Smooth muscle cell (in vitro differentiated cells): Measurements from ENCODE around the gene PTGDS. TPM values are rescaled to one million over a fixed set of nuclear protein-coding genes. Genes with fewer than 3 reads are reported as not detected.

Experiments
- DNase-seq: peaks from one replicate; lab custom pipeline; 2025; ENCODE audit not compliant: unreplicated experiment; lab: John Stamatoyannopoulos, UW
- H2AFZ ChIP-seq: fragments of 200-600 bp; sonication (generic); 2 replicates; pipeline ENCODE4 v1.6.0; 2016; ENCODE audit warnings: antibody characterized with exemption, low read depth, mild to moderate bottlenecking
- H3F3A ChIP-seq: fragments of 200-600 bp; sonication (generic); 2 replicates; pipeline ENCODE4 v1.6.0; 2017; ENCODE audit warnings: antibody characterized with exemption, low read depth
- H3K27ac ChIP-seq: fragments of 200-600 bp; sonication (generic); 2 replicates; pipeline ENCODE4 v1.5.1; 2016; ENCODE audit warnings: low read depth, mild to moderate bottlenecking
- H3K27me3 ChIP-seq: fragments of 200-600 bp; sonication (generic); 2 replicates; pipeline ENCODE4 v1.6.1; 2016; ENCODE audit warnings: low read depth, mild to moderate bottlenecking
- H3K36me3 ChIP-seq: fragments of 200-600 bp; sonication (generic); 2 replicates; pipeline ENCODE4 v1.5.1; 2016; ENCODE audit warnings: low read depth
- H3K4me1 ChIP-seq: fragments of 200-600 bp; sonication (generic); 2 replicates; pipeline ENCODE4 v1.5.1; 2016; ENCODE audit warnings: low read depth
- H3K4me2 ChIP-seq: fragments of 200-600 bp; sonication (generic); 2 replicates; pipeline ENCODE4 v1.6.0; 2016; ENCODE audit warnings: mild to moderate bottlenecking
- H3K4me3 ChIP-seq: fragments of 200-600 bp; sonication (generic); 2 replicates; pipeline ENCODE4 v1.5.1; 2016; ENCODE audit warnings: mild to moderate bottlenecking
- H3K79me2 ChIP-seq: fragments of 200-600 bp; sonication (generic); 2 replicates; pipeline ENCODE4 v1.6.0; 2016; ENCODE audit warnings: low read depth, mild to moderate bottlenecking
- H3K9ac ChIP-seq: fragments of 200-600 bp; sonication (generic); 2 replicates; pipeline ENCODE4 v1.6.0; 2016; ENCODE audit warnings: low read depth
- H3K9me3 ChIP-seq: fragments of 200-600 bp; sonication (generic); replicated peaks from 2 replicates; pipeline ENCODE4 v1.5.1; 2016; ENCODE audit warnings: low read depth
- H4K20me1 ChIP-seq: fragments of 200-600 bp; sonication (generic); 2 replicates; pipeline ENCODE4 v1.6.0; 2016; ENCODE audit warnings: low read depth
- CTCF ChIP-seq: fragments of 200-600 bp; sonication (generic); IDR thresholded peaks from 2 replicates; pipeline ENCODE4 v1.5.1; 2017; ENCODE audit warnings: borderline replicate concordance, mild to moderate bottlenecking, antibody characterized with exemption; ENCODE audit not compliant: insufficient read depth, poor library complexity, severe bottlenecking
- WGBS: methylation state at CpG from one replicate; pipeline ENCODE4 v1.1.7; 2016; ENCODE audit warnings: low lambda C conversion rate; 5-methylcytosine and 5-hydroxymethylcytosine counted together
- polyA plus RNA-seq: library from polyadenylated mRNA; unstranded; fragments of >200 nt; fragmentation: Nextera tagmentation; extraction: Ambion mirVana; gene quantifications from 2 replicates; pipeline ENCODE4 v1.2.1, GENCODE V29; 2016
- total RNA-seq: library from RNA; depleted of rRNA; stranded (reverse); fragments of >200 nt; gene quantifications from 2 replicates; pipeline ENCODE4 v1.2.3, GENCODE V29; 2014

PTGDS gene
- total and polyA plus RNA-seq, 2 experiments from 2014 or later: 119 to 611 TPM

GRCh38 chr9:136982232-136983051, 5.1 kb downstream of the PTGDS start, which contains the start of gene LCNL1:
Gene LCNL1, plus strand, starts transcription at chr9:136982993. Its CDS starts 594 bp downstream, at chr9:136983587.
- peaks cover 29% of the 10 kb centered on the region for H3K27me3 ChIP-seq
- TF ChIP-seq CTCF: no peak
- H3K79me2 ChIP-seq: no peaks in the 10 kb centered on the region
- no peak for DNase-seq
- H4K20me1 ChIP-seq: peaks cover 9% of the 10 kb centered on the region
- WGBS: 87% methylated on average over 18 of the region's 18 CpGs
- no peaks in the 10 kb centered on the region for H3K9me3 ChIP-seq
- H3K4me3 ChIP-seq: no peak within 1 kb of the TSS
- no peak within 1 kb of the TSS for H3K27ac ChIP-seq
- no peaks in the 10 kb centered on the region for H3F3A ChIP-seq
- H3K4me1 ChIP-seq: peaks cover 1% of the 10 kb centered on the region
- H2AFZ ChIP-seq: no peak within 1 kb of the TSS
- H3K36me3 ChIP-seq: no peaks in the 10 kb centered on the region
- no peak within 1 kb of the TSS for H3K4me2 ChIP-seq
- no peak within 1 kb of the TSS for H3K9ac ChIP-seq

- no peaks in the 10 kb centered on the region for H3K36me3 ChIP-seq
- peaks cover 9% of the 10 kb centered on the region for H4K20me1 ChIP-seq
- no peaks in the 10 kb centered on the region for H3K9me3 ChIP-seq
- no peak overlapping the region for H3K27ac ChIP-seq
- 93% methylated on average over 9 of the region's 9 CpGs for WGBS
- DNase-seq: no peak
- H2AFZ ChIP-seq: no peak overlapping the region
- H3K4me3 ChIP-seq: no peak overlapping the region
- no peak overlapping the region for H3K9ac ChIP-seq
- H3K4me1 ChIP-seq: no peaks in the 10 kb centered on the region
- no peak for TF ChIP-seq CTCF
- no peaks in the 10 kb centered on the region for H3K79me2 ChIP-seq
- no peak overlapping the region for H3K4me2 ChIP-seq
- H3K27me3 ChIP-seq: peaks cover 29% of the 10 kb centered on the region
- no peaks in the 10 kb centered on the region for H3F3A ChIP-seq
Measured at GRCh38 chr9:136983167-136983566, 5.9 kb downstream of the PTGDS start.

GRCh38 chr9:136983656-136984314, 6.5 kb downstream of the PTGDS start:
- Histone ChIP-seq H3K4me3 (no peak overlapping the region), H3K27me3 (peaks cover 29% of the 10 kb centered on the region), H3K79me2 (no peaks in the 10 kb centered on the region), H3K27ac (no peak overlapping the region), H3K36me3 (no peaks in the 10 kb centered on the region), H3K4me1 (no peaks in the 10 kb centered on the region), H3F3A (no peaks in the 10 kb centered on the region), H3K9ac (no peak overlapping the region), H3K9me3 (no peaks in the 10 kb centered on the region), H3K4me2 (no peak overlapping the region), H4K20me1 (peaks cover 9% of the 10 kb centered on the region), H2AFZ (no peak overlapping the region)
- WGBS: 83% methylated on average over 11 of the region's 11 CpGs
- DNase-seq: no peak
- no peak for TF ChIP-seq CTCF
